SK-N-SH treated with all-trans-retinoic acid at 6 μM for 48 hours (cell line): ENCODE data around the gene IL12RB1.

Experiments
- ATAC-seq: fragments of 200-7000 bp; cut with Tn5 transposase; 3 replicates; pipeline ENCODE4 v1.9.1; 2020; ENCODE audit warnings: mild to moderate bottlenecking, moderate library complexity
- ARNTL ChIP-seq: fragments of 450-650 bp; formaldehyde crosslinking; IDR thresholded peaks from 2 replicates; pipeline ENCODE4 v1.5.0; 2020; ENCODE audit warnings: low read depth, mild to moderate bottlenecking, moderate library complexity, borderline replicate concordance
- BACH2 ChIP-seq: fragments of 250-450 bp; sonication (Bioruptor Pico); IDR thresholded peaks from 2 replicates; pipeline ENCODE4 v1.9.0; 2021; ENCODE audit warnings: mild to moderate bottlenecking, borderline replicate concordance
- CREB5 ChIP-seq: fragments of 250-450 bp; sonication (Bioruptor Pico); IDR thresholded peaks from 2 replicates; pipeline ENCODE4 v1.5.1; 2020; ENCODE audit warnings: low read depth, mild to moderate bottlenecking, moderate library complexity
- CSDC2 ChIP-seq: fragments of 250-450 bp; sonication (Bioruptor Pico); IDR thresholded peaks from 2 replicates; pipeline ENCODE4 v1.5.0; 2020; ENCODE audit warnings: mild to moderate bottlenecking, moderate library complexity
- CSRNP3 ChIP-seq: fragments of 250-450 bp; sonication (Bioruptor Pico); IDR thresholded peaks from 2 replicates; pipeline ENCODE4 v1.5.1; 2021; ENCODE audit warnings: mild to moderate bottlenecking, moderate library complexity
- GLIS3 ChIP-seq: fragments of 250-450 bp; sonication (Bioruptor Pico); IDR thresholded peaks from 2 replicates; pipeline ENCODE4 v1.5.0; 2020; ENCODE audit warnings: mild to moderate bottlenecking, moderate library complexity
- ISL1 ChIP-seq: fragments of 250-450 bp; sonication (Bioruptor Pico); IDR thresholded peaks from 2 replicates; pipeline ENCODE4 v2.1.2; 2022; ENCODE audit warnings: mild to moderate bottlenecking, moderate library complexity
- OSR1 ChIP-seq: fragments of 250-450 bp; sonication (Bioruptor Pico); IDR thresholded peaks from 2 replicates; pipeline ENCODE4 v1.8.0; 2022; ENCODE audit warnings: moderate library complexity, mild to moderate bottlenecking, inconsistent platforms
- POU6F1 ChIP-seq: fragments of 250-450 bp; sonication (Bioruptor Pico); IDR thresholded peaks from 2 replicates; pipeline ENCODE4 v1.8.0; 2021; ENCODE audit warnings: low read depth, mild to moderate bottlenecking, moderate library complexity, borderline replicate concordance
- PPARA ChIP-seq: fragments of 250-450 bp; sonication (Bioruptor Pico); IDR thresholded peaks from 2 replicates; pipeline ENCODE4 v1.5.0; 2020; ENCODE audit warnings: mild to moderate bottlenecking, borderline replicate concordance
- RARB ChIP-seq: fragments of 250-450 bp; sonication (Bioruptor Pico); IDR thresholded peaks from 2 replicates; pipeline ENCODE4 v1.8.0; 2021; ENCODE audit warnings: mild to moderate bottlenecking, moderate library complexity
- SNAI2 ChIP-seq: fragments of 250-450 bp; sonication (Bioruptor Pico); IDR thresholded peaks from 2 replicates; pipeline ENCODE4 v1.5.0; 2020; ENCODE audit warnings: mild to moderate bottlenecking, moderate library complexity
- TCF4 ChIP-seq: fragments of 250-450 bp; sonication (Bioruptor Pico); IDR thresholded peaks from 2 replicates; pipeline ENCODE4 v1.8.0; 2021; ENCODE audit warnings: mild to moderate bottlenecking, moderate library complexity, borderline replicate concordance
- TOX ChIP-seq: fragments of 250-450 bp; sonication (Bioruptor Pico); IDR thresholded peaks from 2 replicates; pipeline ENCODE4 v1.8.0; 2021; ENCODE audit warnings: mild to moderate bottlenecking, moderate library complexity, borderline replicate concordance
- TSHZ2 ChIP-seq: fragments of 250-450 bp; sonication (Bioruptor Pico); IDR thresholded peaks from 2 replicates; pipeline ENCODE4 v1.5.0; 2020; ENCODE audit warnings: mild to moderate bottlenecking, moderate library complexity
- ZC3H10 ChIP-seq: fragments of 250-450 bp; sonication (Bioruptor Pico); IDR thresholded peaks from 2 replicates; pipeline ENCODE4 v1.5.1; 2021; ENCODE audit warnings: mild to moderate bottlenecking, moderate library complexity
- ZFP3 ChIP-seq: fragments of 250-450 bp; sonication (Bioruptor Pico); IDR thresholded peaks from 2 replicates; pipeline ENCODE4 v1.5.0; 2020; ENCODE audit warnings: mild to moderate bottlenecking, moderate library complexity
- ZFP30 ChIP-seq: fragments of 450-650 bp; formaldehyde crosslinking; IDR thresholded peaks from 2 replicates; pipeline ENCODE4 v1.5.0; 2022; ENCODE audit warnings: mild to moderate bottlenecking, moderate library complexity
- ZNF70 ChIP-seq: fragments of 450-650 bp; formaldehyde crosslinking; IDR thresholded peaks from 2 replicates; pipeline ENCODE4 v1.5.0; 2020; ENCODE audit warnings: mild to moderate bottlenecking, moderate library complexity
- ZNF8 ChIP-seq: fragments of 450-650 bp; formaldehyde crosslinking; IDR thresholded peaks from 2 replicates; pipeline ENCODE4 v1.5.0; 2020; ENCODE audit warnings: mild to moderate bottlenecking, moderate library complexity

IL12RB1 gene

GRCh38 chr19:18128044-18128443, 41.3 kb upstream of the IL12RB1 start (continued):
- no peak for TF ChIP-seq TSHZ2
- no peak for TF ChIP-seq ZNF70 (CRISPR knock-in tag)
- no peak for TF ChIP-seq TOX (CRISPR knock-in tag)
- TF ChIP-seq BACH2 (CRISPR knock-in tag) = no peak
- TF ChIP-seq ZNF8 = no peak
- TF ChIP-seq OSR1 = no peak
- no peak for TF ChIP-seq CSDC2

GRCh38 chr19:18126097-18126496, 39.4 kb upstream of the IL12RB1 start:
- ATAC-seq = no peak
- TF ChIP-seq TOX (CRISPR knock-in tag) (no peak), GLIS3 (CRISPR knock-in tag) (no peak), ARNTL (CRISPR knock-in tag) (no peak), TCF4 (CRISPR knock-in tag) (no peak), SNAI2 (CRISPR knock-in tag) (no peak), ZNF8 (no peak), ZNF70 (CRISPR knock-in tag) (no peak), ISL1 (CRISPR knock-in tag) (no peak), TSHZ2 (no peak), PPARA (CRISPR knock-in tag) (no peak), OSR1 (no peak), ZFP3 (CRISPR knock-in tag) (no peak), ZFP30 (CRISPR knock-in tag) (no peak), CREB5 (no peak), RARB (CRISPR knock-in tag) (no peak), ZC3H10 (CRISPR knock-in tag) (no peak), CSDC2 (no peak), CSRNP3 (no peak), BACH2 (CRISPR knock-in tag) (no peak)

GRCh38 chr19:18123819-18124218, 37.1 kb upstream of the IL12RB1 start:
- TF ChIP-seq ZNF70 (CRISPR knock-in tag) (no peak), POU6F1 (CRISPR knock-in tag) (no peak), OSR1 (no peak), CSRNP3 (no peak), ISL1 (CRISPR knock-in tag) (no peak), ZNF8 (no peak), SNAI2 (CRISPR knock-in tag) (no peak)

More at GRCh38 chr19:18123819-18124218, 37.1 kb upstream of the IL12RB1 start:
- ATAC-seq = no peak
